CD4-positive, alpha-beta T cell treated with Interleukin-17A for 1 hour (primary cell): ENCODE results near the gene EPS8L1.
"Not testable (repeated sequence)": the region's sequence is repeated elsewhere in the genome, so short reads cannot be mapped to it uniquely, and the experiment has no call there.

Experiments
- DNase-seq: peaks from one replicate; pipeline ENCODE4 v3.0.0-alpha.2; 2020

Gene EPS8L1

GRCh38 chr19:55050749-55051532, 24.7 kb upstream of the EPS8L1 start:
- DNase-seq, result no peak

- no peak for DNase-seq
Observed at GRCh38 chr19:55053735-55054134, 21.9 kb upstream of the EPS8L1 start.

GRCh38 chr19:55056827-55057226, 18.8 kb upstream of the EPS8L1 start:
- DNase-seq, result no peak

- no peak for DNase-seq
Observed at GRCh38 chr19:55058781-55059610, 16.7 kb upstream of the EPS8L1 start.

- not testable (repeated sequence) for DNase-seq
Observed at GRCh38 chr19:55060287-55060686, 15.4 kb upstream of the EPS8L1 start.

- DNase-seq, result peak; percentile 98
Observed at GRCh38 chr19:55062735-55063491, 12.8 kb upstream of the EPS8L1 start, which contains the start of gene RDH13. Gene RDH13, minus strand, starts transcription at chr19:55063148. Its CDS starts 116 bp downstream, at chr19:55063032.

- no peak for DNase-seq
Observed at GRCh38 chr19:55063492-55063843, 12.2 kb upstream of the EPS8L1 start.

GRCh38 chr19:55065516-55065915, 10.2 kb upstream of the EPS8L1 start:
- DNase-seq, result not testable (repeated sequence)

- no peak for DNase-seq
Observed at GRCh38 chr19:55066107-55066709, 9.5 kb upstream of the EPS8L1 start.

- no peak for DNase-seq
Observed at GRCh38 chr19:55067869-55068268, 7.8 kb upstream of the EPS8L1 start.

- peak; percentile 8 for DNase-seq
Observed at GRCh38 chr19:55068950-55069864, 6.5 kb upstream of the EPS8L1 start.

- DNase-seq, result no peak
Observed at GRCh38 chr19:55069865-55070197, 5.8 kb upstream of the EPS8L1 start.

GRCh38 chr19:55070466-55071128, 5.1 kb upstream of the EPS8L1 start:
- DNase-seq, result no peak

- DNase-seq, result no peak
Observed at GRCh38 chr19:55071129-55071502, 4.6 kb upstream of the EPS8L1 start.

GRCh38 chr19:55071913-55072312, 3.8 kb upstream of the EPS8L1 start:
- DNase-seq, result no peak

- DNase-seq, result no peak
Observed at GRCh38 chr19:55076321-55076720, 652 bp downstream of the EPS8L1 start.

- DNase-seq, result no peak
Observed at GRCh38 chr19:55077106-55077505, 1.4 kb downstream of the EPS8L1 start.

- DNase-seq, result no peak
Observed at GRCh38 chr19:55078996-55079395, 3.3 kb downstream of the EPS8L1 start.

- no peak for DNase-seq
Observed at GRCh38 chr19:55079400-55080038, 3.9 kb downstream of the EPS8L1 start.

- DNase-seq, result peak; percentile 73
Observed at GRCh38 chr19:55080121-55080967, 4.7 kb downstream of the EPS8L1 start.
